BLaER1 (cell line): ENCODE results near the gene ARL4A.
"Not testable (repeated sequence)": the region's sequence is repeated elsewhere in the genome, so short reads cannot be mapped to it uniquely, and the experiment has no call there.

Experiments
- H3K27ac ChIP-seq: shearing (Covaris generic); formaldehyde crosslinking; 2 replicates; pipeline ENCODE4 v1.8.1; 2022
- H3K27me3 ChIP-seq: shearing (Covaris generic); formaldehyde crosslinking; 2 replicates; pipeline ENCODE4 v1.8.1; 2022
- H3K36me3 ChIP-seq: shearing (Covaris generic); formaldehyde crosslinking; 2 replicates; pipeline ENCODE4 v1.8.1; 2022
- H3K4me1 ChIP-seq: shearing (Covaris generic); formaldehyde crosslinking; 2 replicates; pipeline ENCODE4 v1.8.1; 2022
- H3K4me2 ChIP-seq: shearing (Covaris generic); formaldehyde crosslinking; 2 replicates; pipeline ENCODE4 v1.8.1; 2022
- H3K4me3 ChIP-seq: shearing (Covaris generic); formaldehyde crosslinking; 2 replicates; pipeline ENCODE4 v1.8.1; 2022
- H3K9ac ChIP-seq: shearing (Covaris generic); formaldehyde crosslinking; 2 replicates; pipeline ENCODE4 v1.8.1; 2022
- H3K9me3 ChIP-seq: shearing (Covaris generic); formaldehyde crosslinking; 2 replicates; pipeline ENCODE4 v1.8.1; 2022
- H4K20me1 ChIP-seq: shearing (Covaris generic); formaldehyde crosslinking; 2 replicates; pipeline ENCODE4 v1.8.1; 2022
- Cebpa-rat ChIP-seq: shearing (Covaris generic); IDR thresholded peaks from 2 replicates; pipeline ENCODE4 v1.8.1; 2022

The ARL4A gene

DNA sequence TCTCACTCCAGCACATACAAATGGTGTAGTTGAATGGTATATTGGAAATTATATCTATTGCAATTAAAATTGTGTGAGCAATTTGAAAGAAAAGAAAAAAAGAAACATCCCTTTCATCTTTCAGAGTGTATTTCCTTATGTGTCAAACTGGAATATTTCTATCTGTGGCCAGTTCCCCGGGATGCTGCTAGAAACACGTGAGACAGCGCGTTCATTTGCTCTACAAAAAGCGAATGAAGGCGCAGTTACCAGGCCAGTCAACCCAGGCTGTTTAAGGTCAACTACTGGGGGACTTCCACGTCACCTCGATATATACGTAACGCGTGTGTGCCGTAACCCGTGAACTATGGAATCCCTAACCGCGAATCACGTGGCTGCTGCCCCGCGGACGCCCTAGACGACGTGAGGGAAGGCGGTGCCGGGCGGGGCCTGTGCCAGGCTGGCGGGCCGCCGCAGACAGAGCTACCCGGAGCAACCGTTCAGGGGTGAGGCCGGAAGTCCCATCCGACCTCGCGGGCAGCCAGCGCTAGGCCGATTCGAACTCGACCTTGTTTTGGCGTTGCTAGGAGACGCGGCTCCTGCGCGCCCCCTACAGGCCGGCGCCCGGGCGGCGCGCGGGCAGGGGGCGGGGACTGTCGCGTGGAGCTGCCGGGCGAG, 1.1 kb upstream of the ARL4A start:
- no peaks in the 10 kb centered on the region for H3K36me3 ChIP-seq
- no peaks in the 10 kb centered on the region for H4K20me1 ChIP-seq
- H3K27me3 ChIP-seq: no peaks in the 10 kb centered on the region
- H3K9me3 ChIP-seq: peaks cover 16% of the 10 kb centered on the region
- H3K4me2 ChIP-seq: no peak overlapping the region
- TF ChIP-seq Cebpa-rat: no peak
- H3K27ac ChIP-seq: no peak overlapping the region
- no peaks in the 10 kb centered on the region for H3K4me1 ChIP-seq
- H3K9ac ChIP-seq: no peak overlapping the region
- H3K4me3 ChIP-seq: 0 out of 2 replicates have a peak overlapping the region, but pooled peaks have one; percentile 14

DNA sequence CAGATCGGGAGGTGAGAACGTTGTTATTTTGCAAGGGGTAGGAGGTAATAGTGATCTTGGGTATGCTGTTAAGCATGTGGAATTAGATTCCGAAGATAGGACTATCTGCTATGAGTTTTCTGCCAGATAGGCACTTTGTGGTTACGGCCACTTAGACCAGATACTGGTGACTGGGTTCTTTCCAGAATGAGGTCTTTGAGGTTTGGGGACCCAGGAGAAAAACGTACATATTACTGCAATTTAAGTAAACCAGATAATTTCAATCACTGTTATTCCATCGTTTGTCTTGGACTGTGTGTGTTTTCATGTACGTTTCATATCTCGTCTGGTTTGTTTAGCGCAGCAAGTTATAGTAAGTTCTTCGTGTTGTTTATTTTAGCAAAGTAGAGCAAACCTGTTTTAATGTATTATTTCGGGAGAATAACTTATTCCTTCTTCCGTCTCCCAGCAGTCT, 312 bp downstream of the ARL4A start:
- H3K4me2 ChIP-seq: no peak overlapping the region
- H3K27ac ChIP-seq: no peak overlapping the region
- H4K20me1 ChIP-seq: no peaks in the 10 kb centered on the region
- peaks cover 16% of the 10 kb centered on the region for H3K9me3 ChIP-seq
- H3K4me3 ChIP-seq: no peak overlapping the region
- no peak overlapping the region for H3K9ac ChIP-seq
- H3K4me1 ChIP-seq: no peaks in the 10 kb centered on the region
- no peak for TF ChIP-seq Cebpa-rat
- H3K36me3 ChIP-seq: no peaks in the 10 kb centered on the region
- no peaks in the 10 kb centered on the region for H3K27me3 ChIP-seq

DNA sequence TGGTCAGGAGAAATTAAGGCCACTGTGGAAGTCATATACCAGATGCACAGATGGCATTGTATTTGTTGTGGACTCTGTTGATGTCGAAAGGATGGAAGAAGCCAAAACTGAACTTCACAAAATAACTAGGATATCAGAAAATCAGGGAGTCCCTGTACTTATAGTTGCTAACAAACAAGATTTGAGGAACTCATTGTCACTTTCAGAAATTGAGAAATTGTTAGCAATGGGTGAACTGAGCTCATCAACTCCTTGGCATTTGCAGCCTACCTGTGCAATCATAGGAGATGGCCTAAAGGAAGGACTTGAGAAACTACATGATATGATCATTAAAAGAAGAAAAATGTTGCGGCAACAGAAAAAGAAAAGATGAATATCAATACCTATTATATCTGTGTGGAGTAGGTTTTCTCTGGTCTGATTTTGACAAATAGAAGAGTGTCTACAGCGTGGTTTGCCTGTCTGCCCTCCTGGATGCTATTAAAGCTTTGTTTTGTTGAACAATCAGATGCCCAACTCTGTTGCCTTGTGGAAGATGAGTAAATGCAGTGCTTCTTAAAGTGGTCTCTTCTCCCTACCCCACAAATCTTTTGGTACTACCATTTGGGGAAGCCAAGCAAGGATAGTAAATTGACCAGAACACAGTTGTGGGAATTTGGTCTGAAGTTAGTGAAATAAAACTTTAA, 1.2 kb downstream of the ARL4A start:
- not testable (repeated sequence) for H3K9ac ChIP-seq, H4K20me1 ChIP-seq, H3K27me3 ChIP-seq, H3K4me2 ChIP-seq, H3K27ac ChIP-seq, H3K4me1 ChIP-seq, H3K36me3 ChIP-seq, H3K4me3 ChIP-seq
- peaks cover 16% of the 10 kb centered on the region for H3K9me3 ChIP-seq

DNA sequence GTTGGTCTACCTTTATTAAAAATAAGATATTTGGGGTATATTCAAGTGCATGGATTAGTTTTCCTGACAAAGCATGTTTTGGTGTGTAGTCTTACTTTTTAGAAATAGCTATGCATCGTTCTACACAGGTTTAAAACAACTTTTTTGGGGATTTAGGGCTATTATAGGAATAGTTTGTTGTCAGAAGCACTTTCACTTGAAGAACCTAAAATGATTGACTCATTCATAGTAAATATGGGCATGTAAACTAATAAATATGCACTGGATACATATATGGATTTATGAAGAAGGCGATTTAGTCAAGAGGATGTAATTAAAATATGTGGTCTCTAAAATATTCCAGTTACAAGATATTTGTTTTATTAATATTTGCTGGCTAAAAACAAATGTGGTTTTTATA, 2.0 kb downstream of the ARL4A start:
- Histone ChIP-seq H3K4me2 (no peak overlapping the region), H3K27me3 (no peaks in the 10 kb centered on the region), H3K4me3 (no peak overlapping the region), H3K9ac (no peak overlapping the region), H3K27ac (no peak overlapping the region), H3K36me3 (no peaks in the 10 kb centered on the region), H3K9me3 (peaks cover 16% of the 10 kb centered on the region), H4K20me1 (no peaks in the 10 kb centered on the region), H3K4me1 (no peaks in the 10 kb centered on the region)
- no peak for TF ChIP-seq Cebpa-rat

DNA sequence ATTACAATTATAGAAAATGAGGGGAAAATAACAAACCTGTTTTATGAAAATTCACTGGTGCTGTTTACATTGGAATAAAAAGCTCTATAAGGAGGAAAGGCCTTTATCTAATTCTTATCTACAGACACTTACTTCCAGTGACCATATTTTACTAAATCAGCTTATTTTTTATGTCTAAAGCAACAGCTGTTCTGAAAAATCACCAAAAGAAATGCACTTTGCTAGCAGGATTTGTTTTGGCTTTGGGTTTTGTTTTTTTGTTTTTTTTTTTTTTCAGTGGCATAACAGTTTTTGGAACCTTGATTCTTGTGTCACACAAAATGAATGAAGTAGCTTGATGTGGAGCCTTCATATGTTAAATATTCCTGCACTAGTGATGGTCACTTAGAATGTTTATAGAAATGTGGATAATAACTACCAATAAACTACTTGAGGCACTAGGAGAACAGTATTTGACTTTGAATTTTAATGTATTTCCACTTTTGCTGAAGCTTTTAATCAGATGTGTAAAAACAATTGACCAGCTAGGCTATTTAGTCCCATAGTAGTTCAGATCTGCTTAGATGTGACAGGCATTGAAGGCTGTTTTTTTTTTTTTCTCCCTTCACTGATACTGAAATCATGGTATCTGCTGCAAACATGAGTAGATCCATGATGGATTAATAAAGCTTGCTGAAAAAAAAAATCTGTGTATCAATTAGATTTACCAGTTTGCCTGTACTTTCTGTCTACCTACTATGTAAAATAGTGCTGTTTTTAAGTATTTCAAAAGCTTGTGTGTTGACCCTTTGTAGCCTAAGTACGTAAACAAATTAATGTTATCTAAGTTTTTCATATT, 2.8 kb downstream of the ARL4A start:
- TF ChIP-seq Cebpa-rat: no peak
- no peak overlapping the region for H3K27ac ChIP-seq
- H3K9me3 ChIP-seq: peaks cover 16% of the 10 kb centered on the region
- H3K36me3 ChIP-seq: no peaks in the 10 kb centered on the region
- H3K4me3 ChIP-seq: no peak overlapping the region
- no peak overlapping the region for H3K9ac ChIP-seq
- H3K4me1 ChIP-seq: no peaks in the 10 kb centered on the region
- H3K27me3 ChIP-seq: no peaks in the 10 kb centered on the region
- no peaks in the 10 kb centered on the region for H4K20me1 ChIP-seq
- H3K4me2 ChIP-seq: no peak overlapping the region

DNA sequence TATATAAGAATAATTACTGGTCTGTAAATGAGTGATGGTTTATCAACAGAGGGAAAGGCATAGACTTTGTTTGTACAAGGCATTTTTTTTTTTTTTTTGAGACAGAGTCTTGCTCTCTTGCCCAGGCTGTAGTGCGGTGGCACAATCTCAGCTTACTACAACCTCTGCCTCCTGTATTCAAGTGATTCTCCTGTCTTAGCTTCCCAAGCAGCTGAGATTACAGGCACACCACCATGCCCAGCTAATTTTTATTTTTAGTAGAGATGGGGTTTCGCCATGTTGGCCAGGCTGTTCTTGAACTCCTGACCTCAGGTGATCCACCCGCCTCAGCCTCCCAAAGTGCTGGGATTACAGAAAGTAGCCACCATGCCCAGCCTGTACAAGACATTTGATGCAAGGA, 4.0 kb downstream of the ARL4A start:
- H3K9ac ChIP-seq, H3K27me3 ChIP-seq, H3K36me3 ChIP-seq, H3K4me2 ChIP-seq, H4K20me1 ChIP-seq, H3K4me1 ChIP-seq, H3K4me3 ChIP-seq, H3K27ac ChIP-seq: not testable (repeated sequence)
- H3K9me3 ChIP-seq: peaks cover 14% of the 10 kb centered on the region

DNA sequence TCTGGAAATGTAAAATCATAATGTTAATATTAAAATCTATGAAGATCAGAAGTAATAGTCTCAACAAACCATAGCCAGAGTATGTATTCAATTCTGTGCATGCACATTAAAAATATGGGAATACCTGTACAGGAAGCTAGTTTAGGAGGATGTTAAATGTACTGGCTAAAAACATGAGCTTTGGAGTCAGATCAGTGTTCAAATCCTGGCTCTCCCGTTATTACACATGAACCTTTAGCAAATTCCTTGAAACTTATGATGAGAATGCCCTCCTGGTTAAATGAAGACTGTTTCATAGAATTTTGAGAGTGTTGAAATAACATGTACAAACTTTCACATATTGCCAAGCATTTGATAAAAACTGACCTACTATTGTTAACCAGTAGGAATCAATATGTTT, 4.6 kb downstream of the ARL4A start:
- Histone ChIP-seq H3K9ac (no peak overlapping the region), H3K27me3 (no peaks in the 10 kb centered on the region), H4K20me1 (no peaks in the 10 kb centered on the region), H3K27ac (no peak overlapping the region), H3K4me3 (no peak overlapping the region), H3K4me1 (no peaks in the 10 kb centered on the region), H3K36me3 (no peaks in the 10 kb centered on the region), H3K4me2 (no peak overlapping the region), H3K9me3 (peaks cover 7% of the 10 kb centered on the region)
- no peak for TF ChIP-seq Cebpa-rat

DNA sequence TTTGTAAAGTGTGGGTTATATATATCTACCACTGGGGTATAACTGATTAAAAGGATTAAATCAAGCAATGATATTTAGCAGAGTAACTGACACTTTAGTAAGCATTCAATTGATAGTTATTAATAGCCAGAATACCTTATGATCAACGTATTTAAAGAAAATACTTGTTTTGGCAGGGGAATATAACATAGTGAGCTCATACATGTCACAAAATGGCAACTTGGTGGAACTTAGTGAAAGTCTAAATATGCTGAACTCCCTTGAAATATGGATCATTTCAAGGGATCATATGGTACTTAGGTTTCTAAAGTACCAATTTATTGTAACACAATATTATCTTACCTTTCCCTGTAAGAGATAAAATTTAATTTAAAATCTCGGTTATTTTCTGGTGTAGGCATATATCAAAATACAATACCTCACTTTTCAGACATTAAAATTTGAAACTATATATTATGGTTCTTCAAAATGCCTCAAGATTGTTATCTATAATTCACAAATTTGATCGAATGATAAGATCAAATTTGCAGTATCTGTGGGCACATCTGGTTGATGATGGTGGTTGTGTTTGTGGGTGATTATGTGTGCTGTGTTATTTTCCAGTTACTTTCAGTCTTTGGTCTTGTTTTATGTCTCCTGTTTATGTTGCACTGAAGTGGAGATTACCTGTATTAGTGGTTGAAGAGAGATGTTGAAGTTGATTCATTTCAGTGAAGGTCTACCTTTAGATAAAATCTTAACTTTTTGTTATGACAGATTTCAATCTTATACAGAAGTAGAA, 5.2 kb downstream of the ARL4A start:
- Histone ChIP-seq H3K4me3 (no peak overlapping the region), H3K36me3 (no peaks in the 10 kb centered on the region), H3K27me3 (no peaks in the 10 kb centered on the region), H3K9me3 (peaks cover under 1% of the 10 kb centered on the region; the same call in 1 of the 2 replicates), H3K9ac (no peak overlapping the region), H3K4me2 (no peak overlapping the region), H3K27ac (no peak overlapping the region), H3K4me1 (no peaks in the 10 kb centered on the region), H4K20me1 (no peaks in the 10 kb centered on the region)
- TF ChIP-seq Cebpa-rat: no peak

DNA sequence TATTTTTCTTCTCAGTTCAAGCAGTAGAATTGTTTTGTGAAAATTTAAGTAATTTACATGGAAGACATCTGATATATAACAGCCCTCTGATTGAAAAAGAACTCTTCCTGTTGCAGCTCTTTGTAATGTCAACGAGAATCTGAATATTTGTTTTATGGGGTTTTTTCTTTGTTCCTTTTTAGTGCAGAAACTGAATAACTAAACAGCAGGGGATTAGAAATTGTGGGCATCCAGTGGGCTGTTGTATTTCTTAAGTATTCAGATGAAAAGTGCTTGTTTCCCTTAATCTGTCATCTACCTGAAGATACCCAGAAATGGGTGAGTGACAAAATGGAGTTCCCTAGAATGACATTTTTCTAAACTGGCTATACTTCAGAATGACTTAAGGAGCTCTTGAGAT, 7.4 kb downstream of the ARL4A start:
- Histone ChIP-seq H3K36me3 (no peaks in the 10 kb centered on the region), H3K4me2 (no peak overlapping the region), H3K9ac (no peak overlapping the region), H3K27ac (no peak overlapping the region), H3K9me3 (no peaks in the 10 kb centered on the region), H3K4me3 (no peak overlapping the region), H3K4me1 (no peaks in the 10 kb centered on the region), H3K27me3 (no peaks in the 10 kb centered on the region), H4K20me1 (no peaks in the 10 kb centered on the region)
- TF ChIP-seq Cebpa-rat: no peak

DNA sequence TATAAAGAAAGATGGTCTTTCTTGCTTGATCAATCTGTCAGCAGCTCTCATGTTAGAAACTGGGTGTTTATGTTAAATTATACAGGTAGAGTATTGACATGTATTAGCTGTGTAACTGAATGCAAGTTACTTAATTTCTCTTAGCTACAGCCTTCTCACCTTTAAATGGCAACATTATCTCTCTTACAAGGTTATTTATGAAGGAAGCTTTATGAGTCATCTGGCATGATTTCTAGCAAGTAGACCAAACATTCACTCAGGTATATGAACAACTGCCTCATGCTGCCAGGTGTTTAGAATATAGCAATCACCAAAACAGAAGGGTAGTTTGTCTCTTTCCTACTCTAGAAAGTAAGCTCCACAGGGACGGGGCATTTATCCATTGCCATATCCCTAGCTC, 8.5 kb downstream of the ARL4A start:
- no peak overlapping the region for H3K9ac ChIP-seq
- H3K4me3 ChIP-seq: no peak overlapping the region
- no peak overlapping the region for H3K27ac ChIP-seq
- H3K36me3 ChIP-seq: no peaks in the 10 kb centered on the region
- no peaks in the 10 kb centered on the region for H3K4me1 ChIP-seq
- H3K9me3 ChIP-seq: no peaks in the 10 kb centered on the region
- H4K20me1 ChIP-seq: no peaks in the 10 kb centered on the region
- no peak for TF ChIP-seq Cebpa-rat
- no peaks in the 10 kb centered on the region for H3K27me3 ChIP-seq
- no peak overlapping the region for H3K4me2 ChIP-seq
